Mesendoderm (in vitro differentiated cells): ENCODE data around the gene PSEN2.

Source experiments
- DNase-seq: peaks from one replicate; pipeline ENCODE4 v3.0.0; 2013
- H2AK5ac ChIP-seq: 2 replicates; pipeline ENCODE4 v1.6.1; 2013; ENCODE audit warnings: low read length, inconsistent platforms
- H2BK120ac ChIP-seq: 2 replicates; pipeline ENCODE4 v1.6.1; 2013; ENCODE audit warnings: low read depth, mild to moderate bottlenecking, low read length, moderate library complexity, mixed read lengths
- H2BK15ac ChIP-seq: replicated peaks from 2 replicates; pipeline ENCODE4 v1.6.1; 2013; ENCODE audit warnings: low read depth, mild to moderate bottlenecking, moderate library complexity
- H2BK5ac ChIP-seq: 2 replicates; pipeline ENCODE4 v1.6.1; 2013; ENCODE audit warnings: low read length, inconsistent platforms
- H3K18ac ChIP-seq: 2 replicates; pipeline ENCODE4 v1.6.1; 2013; ENCODE audit warnings: mild to moderate bottlenecking, low read length, mixed read lengths
- H3K23ac ChIP-seq: one replicate; pipeline ENCODE4 v1.6.1; 2013; ENCODE audit warnings: low read length
- H3K27ac ChIP-seq: 2 replicates; pipeline ENCODE4 v1.5.1; 2013; ENCODE audit warnings: low read depth, mild to moderate bottlenecking, inconsistent platforms, low read length, moderate library complexity
- H3K27me3 ChIP-seq: 2 replicates; pipeline ENCODE4 v1.6.1; 2013; ENCODE audit warnings: low read length, control low read depth, mild to moderate bottlenecking, inconsistent platforms; ENCODE audit not compliant: insufficient read depth, poor library complexity
- H3K36me3 ChIP-seq: 2 replicates; pipeline ENCODE4 v1.6.1; 2013; ENCODE audit warnings: low read length, inconsistent platforms; ENCODE audit not compliant: control insufficient read depth, insufficient read depth
- H3K4ac ChIP-seq: one replicate; pipeline ENCODE4 v1.6.1; 2013; ENCODE audit warnings: low read depth, mild to moderate bottlenecking, low read length, moderate library complexity
- H3K4me1 ChIP-seq: 2 replicates; pipeline ENCODE4 v1.6.1; 2013; ENCODE audit warnings: low read depth, low read length, inconsistent platforms; ENCODE audit not compliant: control insufficient read depth
- H3K4me2 ChIP-seq: 2 replicates; pipeline ENCODE4 v1.6.1; 2013; ENCODE audit warnings: low read length
- H3K4me3 ChIP-seq: 2 replicates; pipeline ENCODE4 v1.5.1; 2013; ENCODE audit warnings: mild to moderate bottlenecking, low read length
- H3K56ac ChIP-seq: one replicate; pipeline ENCODE4 v1.6.1; 2013; ENCODE audit warnings: low read length
- H3K79me1 ChIP-seq: 2 replicates; pipeline ENCODE4 v1.6.1; 2013; ENCODE audit warnings: low read length, inconsistent platforms
- H3K79me2 ChIP-seq: 2 replicates; pipeline ENCODE4 v1.6.1; 2013; ENCODE audit warnings: mild to moderate bottlenecking, low read length; ENCODE audit not compliant: control insufficient read depth, insufficient read depth
- H3K9ac ChIP-seq: 2 replicates; pipeline ENCODE4 v1.6.1; 2013; ENCODE audit warnings: low read length, inconsistent platforms
- H4K5ac ChIP-seq: one replicate; pipeline ENCODE4 v1.6.1; 2013; ENCODE audit warnings: low read length
- H4K8ac ChIP-seq: one replicate; pipeline ENCODE4 v1.6.1; 2013; ENCODE audit warnings: low read depth, mild to moderate bottlenecking, control low read depth, low read length, moderate library complexity
- WGBS: extraction: QIAGEN DNeasy Blood & Tissue Kit; methylation state at CpG from one replicate; pipeline ENCODE4 v1.1.7; 2013; ENCODE audit warnings: low lambda C conversion rate, missing lambda C conversion rate; ENCODE audit not compliant: insufficient coverage; ENCODE audit errors: extremely low coverage; 5-methylcytosine and 5-hydroxymethylcytosine counted together

PSEN2 gene

DNA sequence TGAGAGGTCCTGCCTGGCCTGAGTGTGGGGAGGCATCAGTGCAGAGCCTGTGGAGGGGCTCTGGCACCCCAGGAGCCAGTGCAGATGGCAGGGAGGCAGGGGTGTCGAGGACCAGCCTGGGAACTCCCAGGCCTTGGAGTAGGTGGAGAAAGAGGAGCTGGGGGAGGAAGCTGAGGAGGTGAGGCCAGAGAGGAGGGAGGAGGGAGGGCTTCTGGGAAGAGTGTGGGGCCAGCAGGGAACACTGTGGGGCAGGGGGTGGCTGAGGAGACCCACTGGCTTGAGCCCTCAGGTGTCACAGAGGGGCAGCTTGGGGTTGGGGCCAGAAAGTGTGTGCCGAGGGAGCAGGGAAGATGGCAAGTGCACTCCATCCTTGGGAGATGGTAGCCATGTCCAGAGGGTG lies 73.5 kb downstream of the PSEN2 start:
- H2BK5ac ChIP-seq: no peak overlapping the region
- H3K4ac ChIP-seq: no peak overlapping the region
- H3K4me3 ChIP-seq: no peak overlapping the region
- no peak overlapping the region for H3K23ac ChIP-seq
- no peak overlapping the region for H3K18ac ChIP-seq
- H3K56ac ChIP-seq: peak overlapping the region; percentile 27
- H3K79me1 ChIP-seq: peaks cover 6% of the 10 kb centered on the region
- H4K8ac ChIP-seq: no peak overlapping the region
- no CpG with 5 or more reads among the region's 2 CpGs for WGBS
- no peak overlapping the region for H4K5ac ChIP-seq
- H3K79me2 ChIP-seq: peaks cover 2% of the 10 kb centered on the region
- no peak overlapping the region for H2BK120ac ChIP-seq
- no peak for DNase-seq
- no peak overlapping the region for H3K9ac ChIP-seq
- no peak overlapping the region for H3K27ac ChIP-seq
- no peak overlapping the region for H3K4me2 ChIP-seq
- H2BK15ac ChIP-seq: no peak overlapping the region
- H3K36me3 ChIP-seq: no peaks in the 10 kb centered on the region
- H2AK5ac ChIP-seq: no peak overlapping the region
- no peaks in the 10 kb centered on the region for H3K27me3 ChIP-seq
- H3K4me1 ChIP-seq: peaks cover 5% of the 10 kb centered on the region

- Histone ChIP-seq H3K23ac (no peak overlapping the region), H3K79me1 (peaks cover 6% of the 10 kb centered on the region)
Measured at GRCh38 chr1:226945106-226945857, 74.9 kb downstream of the PSEN2 start.

More at GRCh38 chr1:226945106-226945857, 74.9 kb downstream of the PSEN2 start:
- Histone ChIP-seq H3K27me3 (no peaks in the 10 kb centered on the region), H4K5ac (no peak overlapping the region), H3K36me3 (no peaks in the 10 kb centered on the region), H3K18ac (no peak overlapping the region), H3K4ac (no peak overlapping the region), H2AK5ac (no peak overlapping the region), H3K56ac (no peak overlapping the region), H2BK120ac (no peak overlapping the region), H4K8ac (no peak overlapping the region), H3K4me1 (peaks cover 5% of the 10 kb centered on the region), H3K79me2 (peaks cover 2% of the 10 kb centered on the region), H3K4me2 (no peak overlapping the region), H3K27ac (no peak overlapping the region), H2BK5ac (no peak overlapping the region), H3K4me3 (no peak overlapping the region), H3K9ac (no peak overlapping the region), H2BK15ac (no peak overlapping the region)
- peak; percentile 25 for DNase-seq
- WGBS: no CpG with 5 or more reads among the region's 19 CpGs
